Putamen (tissue), 1 donor: ENCODE results near the gene RPS16.

Experiments used
- DNase-seq: peaks from one replicate; pipeline ENCODE4 v3.0.0-alpha.2; 2016; ENCODE audit warnings: low spot score

Gene RPS16

DNA sequence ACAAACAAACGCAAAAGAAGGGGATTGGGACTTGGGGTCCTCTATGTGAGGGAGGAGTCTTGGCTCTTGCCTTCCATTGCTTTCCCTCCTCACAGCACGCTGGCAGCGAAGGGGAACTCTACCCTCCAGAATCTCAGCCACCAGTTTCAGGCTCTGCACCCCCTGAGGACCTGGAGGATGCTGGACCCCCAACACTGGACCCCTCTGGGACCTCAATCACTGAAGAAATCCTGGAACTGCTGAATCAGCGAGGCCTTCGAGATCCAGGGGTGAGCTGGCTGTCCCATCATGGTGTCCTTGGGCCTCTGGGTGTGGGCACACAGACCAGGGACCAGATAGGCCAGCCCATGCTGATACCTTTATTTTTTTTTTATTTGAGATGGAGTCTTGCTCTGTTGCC is 13.7 kb downstream of the RPS16 start:
- DNase-seq = no peak

GRCh38 chr19:39420769-39421168 is 15.0 kb downstream of the RPS16 start:
- no peak for DNase-seq

- no peak for DNase-seq
Measured at GRCh38 chr19:39419003-39419402, 16.7 kb downstream of the RPS16 start.

- DNase-seq = no peak
Measured at GRCh38 chr19:39417463-39418181, 18.1 kb downstream of the RPS16 start.

DNA sequence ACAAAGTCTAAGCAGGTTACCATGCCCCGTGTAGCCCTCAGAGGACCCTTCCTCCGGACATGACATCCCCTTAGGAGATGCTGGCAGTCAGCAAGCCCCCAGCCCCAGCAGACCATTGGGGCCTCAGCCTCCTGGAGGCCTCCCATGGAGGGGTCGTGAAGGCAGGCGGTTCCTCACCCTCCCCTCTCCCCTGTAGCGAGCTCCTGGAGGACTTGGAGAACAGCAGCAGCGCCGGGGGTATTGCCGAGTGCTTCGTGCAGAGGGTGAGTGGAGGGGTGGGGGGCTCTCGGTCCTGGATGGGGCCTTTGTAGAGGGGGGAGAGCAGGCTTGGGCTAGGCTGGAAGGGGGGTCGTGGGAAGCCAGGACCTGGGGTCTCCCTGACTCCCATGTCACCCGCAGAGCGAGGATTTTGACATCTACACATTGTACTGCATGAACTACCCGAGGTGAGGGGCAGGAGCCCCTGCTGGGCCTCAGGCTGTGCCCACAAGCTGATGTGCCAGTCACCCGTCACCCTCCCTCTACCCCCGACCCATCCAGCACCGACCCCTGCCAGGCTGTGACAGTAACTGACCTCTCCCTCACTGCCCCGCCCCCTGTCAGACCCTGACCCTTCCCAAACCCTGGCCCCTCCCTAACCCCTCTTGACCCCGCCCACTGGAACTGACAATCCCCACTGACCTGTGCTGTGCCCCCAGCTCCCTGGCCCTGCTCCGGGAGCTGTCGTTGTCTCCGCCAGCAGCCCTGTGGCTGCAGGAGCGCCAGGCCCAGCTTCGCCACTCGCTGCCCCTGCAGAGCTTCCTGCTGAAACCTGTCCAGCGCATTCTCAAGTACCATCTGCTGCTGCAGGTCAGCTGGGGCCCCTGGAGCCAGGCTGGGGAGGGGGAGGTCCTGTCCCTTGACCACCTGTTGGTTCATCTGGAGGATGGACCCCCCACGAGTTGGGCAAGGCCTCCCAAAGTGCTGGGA is 19.3 kb downstream of the RPS16 start:
- DNase-seq = no peak

- no peak for DNase-seq
Measured at GRCh38 chr19:39415111-39416046, 20.4 kb downstream of the RPS16 start.

DNA sequence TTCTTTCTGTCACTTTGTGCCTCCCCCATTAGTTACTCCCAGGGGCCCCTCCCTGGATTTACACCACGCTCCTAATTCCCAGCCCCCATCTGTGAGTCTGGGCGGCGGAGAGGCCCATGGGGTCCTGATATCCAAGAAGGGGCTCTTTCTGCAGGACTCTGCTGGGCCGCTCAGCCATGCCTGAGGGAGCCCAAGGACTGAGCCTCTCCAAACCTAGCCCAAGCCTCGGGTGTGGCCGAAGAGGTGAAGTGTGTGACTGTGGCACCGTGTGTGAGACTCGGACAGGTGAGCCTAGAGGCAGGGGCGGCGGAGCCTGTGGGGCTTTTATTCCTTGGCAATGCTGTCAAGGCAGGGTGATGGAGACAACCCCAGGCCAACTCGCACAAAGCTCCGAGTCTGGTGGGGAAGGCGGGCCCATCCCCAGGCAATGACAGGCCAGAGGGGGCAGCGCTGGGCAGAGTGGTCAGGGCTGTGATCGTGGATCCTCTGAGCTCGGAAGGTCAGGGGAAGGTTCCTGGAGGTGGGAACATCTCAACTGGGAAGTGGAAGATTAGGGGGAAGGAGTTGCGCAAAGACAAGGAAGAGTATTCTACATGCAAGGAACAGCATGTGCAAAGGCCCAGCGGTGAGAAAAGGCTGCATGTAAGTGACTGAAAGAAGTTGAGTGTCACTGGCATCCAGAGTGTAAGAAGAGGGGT is 21.7 kb downstream of the RPS16 start:
- DNase-seq = no peak

- no peak for DNase-seq
Measured at GRCh38 chr19:39413272-39413910, 22.4 kb downstream of the RPS16 start.

DNA sequence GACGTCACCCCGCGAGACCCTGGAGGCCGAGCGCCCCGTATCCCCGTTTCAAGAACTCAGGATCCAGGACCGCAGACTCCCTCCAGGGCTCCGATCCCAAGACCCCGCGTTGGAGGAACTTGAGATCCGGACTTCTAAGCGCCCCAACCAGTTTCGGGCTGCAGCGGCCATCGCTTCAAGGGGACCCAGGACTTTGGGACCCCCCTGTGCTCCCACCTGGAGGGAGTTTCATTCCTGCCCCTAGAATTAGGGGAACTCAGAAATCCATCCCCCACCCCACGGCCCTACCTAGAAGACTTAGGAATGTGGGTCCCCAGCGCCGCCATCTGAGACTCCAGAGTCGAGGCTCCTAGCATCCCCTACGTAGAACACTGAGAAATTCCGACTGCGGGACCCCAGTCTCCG is 22.9 kb downstream of the RPS16 start:
- DNase-seq = no peak

GRCh38 chr19:39412100-39412866 is 23.5 kb downstream of the RPS16 start, which contains the start of gene PLEKHG2:
Gene PLEKHG2, plus strand, starts transcription at chr19:39412669. Its CDS starts 1,418 bp downstream, at chr19:39414087.
- DNase-seq = peak; percentile 97

- DNase-seq = peak; percentile 85
Measured at GRCh38 chr19:39411832-39412099, 24.0 kb downstream of the RPS16 start.

DNA sequence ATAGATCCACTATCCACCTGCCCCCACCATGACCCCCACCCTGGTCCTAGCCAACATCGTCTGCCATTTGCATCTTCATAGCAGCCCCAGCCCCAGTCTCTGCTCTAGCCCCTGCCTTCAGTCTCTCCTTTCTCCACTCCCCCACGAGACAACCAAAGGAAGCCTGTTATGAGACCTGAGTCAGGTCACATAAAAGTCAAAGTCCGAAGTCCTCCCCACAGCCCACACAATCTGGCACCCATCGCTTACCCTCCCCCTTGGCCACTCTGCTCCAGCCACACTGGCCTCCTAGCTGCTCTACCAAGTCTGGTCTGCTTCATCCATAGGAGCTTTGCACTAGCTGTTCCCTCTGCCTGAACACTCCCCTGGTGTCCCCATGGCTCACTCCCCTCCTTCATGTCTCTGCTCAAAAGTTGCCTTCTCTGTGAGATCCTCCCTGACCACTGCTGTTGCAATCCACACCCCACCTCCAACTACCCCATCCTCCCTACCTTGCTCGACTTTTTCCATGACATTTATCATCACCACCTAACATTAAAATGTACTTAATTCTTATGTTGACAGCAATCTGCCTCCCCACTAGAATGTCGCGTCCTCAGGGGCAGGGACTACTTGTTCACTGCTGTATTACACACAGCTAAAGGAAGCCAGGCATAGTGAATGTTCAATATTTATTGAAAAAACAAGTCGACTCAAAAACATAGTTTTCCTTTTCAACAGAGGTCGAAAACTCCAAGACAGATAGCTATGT is 24.5 kb downstream of the RPS16 start:
- no peak for DNase-seq

GRCh38 chr19:39410831-39411080 is 25.0 kb downstream of the RPS16 start:
- no peak for DNase-seq

DNA sequence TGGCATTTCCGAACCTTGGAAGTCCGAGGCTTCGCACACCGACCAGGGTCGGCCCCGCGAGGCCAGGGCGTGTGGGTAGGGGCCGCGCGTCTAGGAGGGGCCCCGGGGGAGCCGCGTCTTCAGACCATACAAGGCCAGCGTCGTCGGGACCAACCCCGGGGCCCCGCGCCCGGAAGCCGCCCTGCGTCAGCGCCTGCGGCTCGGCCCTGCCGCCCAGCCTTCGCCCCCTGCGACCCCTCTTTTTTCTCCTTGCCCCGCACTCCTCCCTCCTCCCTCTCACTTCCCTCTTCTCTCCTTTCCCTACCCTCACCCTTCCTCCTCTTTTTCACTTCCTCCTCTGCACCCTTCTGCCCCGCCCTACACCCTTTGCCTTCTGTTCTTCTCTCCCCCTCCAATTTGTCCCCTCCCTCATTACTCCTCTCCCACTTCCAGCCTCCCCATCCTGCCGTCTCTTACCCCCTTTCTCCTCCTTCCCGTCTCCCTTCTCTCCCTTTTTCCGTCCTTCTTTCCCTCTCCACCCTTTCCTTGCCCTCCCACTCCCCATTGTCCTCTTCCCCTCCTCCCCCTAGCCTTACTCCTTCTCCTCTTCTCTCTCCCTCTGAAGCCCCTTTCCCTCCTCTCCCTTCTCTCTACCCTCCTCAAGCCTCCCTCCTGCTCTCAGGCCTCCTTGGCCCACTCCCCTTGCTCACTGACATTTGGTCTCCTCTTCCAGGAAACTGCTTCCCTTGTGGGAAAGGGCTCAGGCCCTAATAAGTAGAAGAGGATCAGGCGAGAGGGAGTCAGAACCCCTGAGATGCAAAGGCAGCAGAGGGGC is 25.5 kb downstream of the RPS16 start:
- no peak for DNase-seq

DNA sequence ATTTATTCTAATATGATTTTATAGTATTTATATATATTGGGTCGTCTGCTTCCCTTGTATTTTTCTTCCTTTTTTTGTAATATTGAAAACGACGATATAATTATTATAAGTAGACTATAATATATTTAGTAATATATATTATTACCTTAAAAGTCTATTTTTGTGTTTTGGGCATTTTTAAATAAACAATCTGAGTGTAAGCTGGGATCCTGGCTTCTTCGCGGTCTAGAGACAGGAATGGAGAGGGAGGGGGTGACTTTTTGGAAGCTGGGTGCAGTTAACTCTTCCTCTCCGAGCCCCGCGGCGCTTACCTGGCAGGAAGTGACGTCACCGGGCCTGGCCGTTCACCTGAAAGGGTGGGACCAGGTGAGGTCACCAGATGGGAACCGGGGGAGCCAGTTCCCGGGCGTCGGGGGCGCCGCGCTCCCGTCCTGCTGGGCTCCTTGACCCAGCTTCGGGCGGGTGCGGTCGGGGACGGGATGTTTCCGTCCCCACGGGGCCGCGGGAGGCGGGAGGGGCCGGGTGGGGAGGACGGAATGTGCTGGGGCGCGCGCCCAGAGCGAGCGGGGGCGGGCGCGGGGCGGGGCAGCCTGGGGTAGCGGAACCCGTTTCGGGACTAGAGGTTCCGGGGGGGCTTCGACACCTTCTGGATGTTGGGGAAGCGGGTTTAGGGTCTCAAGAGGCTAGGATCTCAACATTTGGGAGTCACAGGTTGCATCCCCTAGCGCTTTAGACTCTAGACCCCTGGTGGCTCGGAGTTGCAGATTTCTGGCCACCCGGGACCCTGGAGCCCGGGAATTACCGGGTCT is 26.3 kb downstream of the RPS16 start:
- no peak for DNase-seq

DNA sequence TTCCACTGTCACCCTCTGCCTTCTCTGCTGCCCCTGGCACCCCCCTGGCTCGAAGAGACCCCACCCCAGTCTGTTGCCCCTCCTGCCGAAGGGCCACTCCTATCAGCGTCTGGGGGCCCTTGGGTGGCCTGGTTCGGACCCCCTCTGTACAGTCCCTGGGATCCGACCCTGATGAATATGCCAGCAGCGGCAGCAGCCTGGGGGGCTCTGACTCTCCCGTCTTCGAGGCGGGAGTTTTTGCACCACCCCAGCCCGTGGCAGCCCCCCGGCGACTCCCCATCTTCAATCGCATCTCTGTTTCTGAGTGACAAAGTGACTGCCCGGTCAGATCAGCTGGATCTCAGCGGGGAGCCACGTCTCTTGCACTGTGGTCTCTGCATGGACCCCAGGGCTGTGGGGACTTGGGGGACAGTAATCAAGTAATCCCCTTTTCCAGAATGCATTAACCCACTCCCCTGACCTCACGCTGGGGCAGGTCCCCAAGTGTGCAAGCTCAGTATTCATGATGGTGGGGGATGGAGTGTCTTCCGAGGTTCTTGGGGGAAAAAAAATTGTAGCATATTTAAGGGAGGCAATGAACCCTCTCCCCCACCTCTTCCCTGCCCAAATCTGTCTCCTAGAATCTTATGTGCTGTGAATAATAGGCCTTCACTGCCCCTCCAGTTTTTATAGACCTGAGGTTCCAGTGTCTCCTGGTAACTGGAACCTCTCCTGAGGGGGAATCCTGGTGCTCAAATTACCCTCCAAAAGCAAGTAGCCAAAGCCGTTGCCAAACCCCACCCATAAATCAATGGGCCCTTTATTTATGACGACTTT is 27.1 kb downstream of the RPS16 start:
- DNase-seq = no peak
